ENCODE measurements around the gene PSME3IP1.

PSME3IP1 gene

GRCh38 chr16:57141822-57142631 lies 43.8 kb downstream of the PSME3IP1 start:
- Histone ChIP-seq H3K9me3 (replicated peaks in 1 of 11) (no peaks in the 10 kb centered on the region), H3K27me3 (no peaks in the 10 kb centered on the region), H4K20me1 (no peaks in the 10 kb centered on the region; a peak in 1 of 22 replicates), H3K9ac (peak overlapping the region in 9 of 11 experiments; percentile 43 to 72 (median 62); a peak in 17 of 22 replicates), H3K27ac (peak overlapping the region in 10 of 11 experiments; percentile 49 to 86 (median 80); a peak in 20 of 22 replicates), H3K4me2 (peak overlapping the region; percentile 86 to 98 (median 93)), H3K4me1 (peaks cover 99 to 100% (median 100%) of the 10 kb centered on the region in 10 experiments), H3K36me3 (peaks cover 0 to 19% (median 3%) of the 10 kb centered on the region in 11 experiments; a peak in 6 of 22 replicates), H3K4me3 (peak overlapping the region in 3 of 10 experiments; percentile 13 to 25 (median 22); a peak in 4 of 20 replicates)
- no peak for TF ChIP-seq Cebpa-rat (IDR thresholded peaks at IDR 0.05)

DNA sequence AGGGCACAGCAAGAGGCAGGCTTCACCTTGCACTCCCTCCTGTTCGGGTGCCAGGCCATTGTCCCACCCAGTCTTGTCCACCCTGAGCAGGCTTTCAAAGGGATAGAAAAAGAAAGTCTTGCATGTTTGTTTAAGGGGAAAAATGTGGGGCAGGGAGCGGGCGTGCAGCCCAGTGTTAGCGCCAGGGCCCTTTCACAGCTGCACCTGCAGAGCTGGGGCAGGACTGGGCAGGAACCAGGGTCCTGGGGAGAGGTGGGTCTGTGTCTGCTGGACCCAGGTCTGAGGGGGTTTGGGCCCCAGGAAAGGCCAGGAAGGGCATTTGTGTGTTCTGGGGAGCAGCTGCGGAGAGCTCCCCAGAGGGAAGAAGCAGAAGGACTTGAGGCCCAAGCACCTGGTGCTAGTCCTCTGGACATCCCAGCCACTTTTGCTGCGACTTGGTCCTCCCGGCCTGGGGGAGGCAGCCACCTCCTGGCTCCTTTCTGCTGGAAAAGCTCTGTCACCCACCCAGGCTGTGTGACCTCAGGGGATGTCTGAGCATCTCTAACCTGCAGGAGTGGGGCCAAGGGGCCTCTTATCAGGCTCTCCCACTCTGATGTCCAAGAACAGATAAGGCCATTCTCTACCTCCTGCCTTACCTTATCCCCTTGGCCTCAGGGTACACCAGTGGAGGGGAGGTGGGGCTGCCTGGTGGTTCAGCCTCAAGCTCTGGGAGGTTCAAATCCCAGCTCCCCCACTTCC lies 44.7 kb downstream of the PSME3IP1 start:
- peaks cover 0 to 16% (median 3%) of the 10 kb centered on the region in 11 experiments; a peak in 6 of 22 replicates for H3K36me3 ChIP-seq
- no peaks in the 10 kb centered on the region; a peak in 1 of 22 replicates for H4K20me1 ChIP-seq
- peaks cover 99 to 100% (median 100%) of the 10 kb centered on the region in 10 experiments for H3K4me1 ChIP-seq
- H3K9ac ChIP-seq = peak overlapping the region in 8 of 11 experiments; percentile 43 to 72 (median 64); a peak in 14 of 22 replicates
- TF ChIP-seq Cebpa-rat (IDR thresholded peaks at IDR 0.05) = no peak
- peak overlapping the region; percentile 86 to 98 (median 93) for H3K4me2 ChIP-seq
- H3K4me3 ChIP-seq = no peak overlapping the region; a peak in 2 of 20 replicates
- H3K9me3 ChIP-seq (replicated peaks in 1 of 11) = no peaks in the 10 kb centered on the region
- H3K27me3 ChIP-seq = no peaks in the 10 kb centered on the region
- peak overlapping the region in 10 of 11 experiments; percentile 0 to 86 (median 80); a peak in 18 of 22 replicates for H3K27ac ChIP-seq

DNA sequence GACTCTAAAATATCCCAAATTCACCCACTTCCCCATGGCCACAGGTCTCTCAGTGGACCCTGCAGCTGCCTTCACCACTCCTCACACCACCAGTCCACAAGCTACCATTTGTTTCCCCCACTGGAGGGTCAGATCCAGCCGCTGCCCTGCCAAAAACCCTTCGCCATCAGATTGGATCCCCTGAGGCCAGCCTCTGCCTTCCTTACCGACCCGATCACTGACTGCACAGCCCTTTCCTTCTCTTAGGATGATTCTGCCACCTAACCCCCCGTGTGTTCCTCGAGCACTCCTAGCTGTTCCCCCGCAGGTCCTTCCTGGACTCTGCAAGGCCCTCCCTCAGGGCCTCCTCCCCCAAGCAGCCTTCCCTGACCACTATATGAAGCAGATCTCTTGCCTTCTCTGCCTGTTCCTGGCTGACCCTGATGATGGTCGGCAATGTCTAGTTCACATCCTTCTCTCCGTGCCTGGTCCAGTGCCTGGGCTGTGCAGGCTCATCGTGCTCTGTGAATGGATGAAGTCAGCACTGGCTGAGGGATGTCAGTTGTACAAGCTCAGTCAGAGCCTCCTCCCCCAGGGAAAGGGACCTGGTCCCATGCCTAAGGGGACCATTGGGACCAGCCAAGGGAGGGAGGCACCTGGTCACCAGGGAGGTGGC lies 47.4 kb downstream of the PSME3IP1 start:
- Histone ChIP-seq H3K27ac (peak overlapping the region in 8 of 11 experiments; percentile 54 to 83 (median 66); a peak in 16 of 22 replicates), H3K4me2 (peak overlapping the region; percentile 64 to 98 (median 95)), H3K9me3 (replicated peaks in 1 of 11) (no peaks in the 10 kb centered on the region), H3K4me3 (no peak overlapping the region), H3K9ac (0 out of 22 replicates have a peak overlapping the region, but pooled peaks of 2 of the 11 experiments have one; percentile 7 to 35), H3K4me1 (peaks cover 98 to 100% (median 99%) of the 10 kb centered on the region in 10 experiments), H3K36me3 (peaks cover 0 to 13% (median 0%) of the 10 kb centered on the region in 11 experiments; a peak in 5 of 22 replicates), H3K27me3 (no peaks in the 10 kb centered on the region), H4K20me1 (peaks cover 0 to 8% (median 0%) of the 10 kb centered on the region in 11 experiments; a peak in 1 of 22 replicates)
- TF ChIP-seq Cebpa-rat (IDR thresholded peaks at IDR 0.05) = no peak

DNA sequence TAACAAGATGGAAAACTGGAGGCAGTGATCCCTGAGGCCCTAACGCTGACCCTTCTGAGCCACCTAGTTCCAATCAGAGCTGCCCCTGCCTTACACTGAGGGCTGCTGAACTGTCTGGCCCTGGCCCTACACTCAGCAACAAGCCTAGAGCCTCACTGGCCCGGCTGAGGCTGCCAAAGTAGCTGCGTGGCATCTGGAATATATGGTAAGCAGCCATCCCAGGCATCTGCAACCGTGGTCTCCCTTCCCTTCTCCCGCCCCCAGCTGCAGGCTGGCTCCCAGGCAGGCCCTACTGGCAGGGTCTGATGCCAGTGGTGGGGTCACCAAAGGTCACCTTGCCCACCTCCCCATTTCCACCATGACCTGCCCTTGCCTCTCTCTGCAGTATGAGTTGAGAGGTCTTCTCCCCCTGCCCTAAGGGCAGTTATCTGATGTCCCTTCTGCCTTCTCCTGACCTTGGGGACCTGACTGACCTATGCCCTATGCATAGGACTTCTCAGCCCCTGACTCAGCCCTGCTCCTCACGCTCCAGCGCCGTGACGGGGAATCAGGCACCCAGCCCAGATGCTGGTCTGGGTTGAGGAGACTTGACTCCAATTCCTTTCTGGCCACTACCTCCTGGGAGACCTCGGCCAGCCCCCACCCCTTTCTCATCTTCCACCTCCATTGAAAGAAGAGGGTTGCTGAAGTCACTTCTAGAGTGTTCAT lies 48.1 kb downstream of the PSME3IP1 start:
- no peak for TF ChIP-seq Cebpa-rat (IDR thresholded peaks at IDR 0.05)
- peaks cover 0 to 13% (median 0%) of the 10 kb centered on the region in 11 experiments; a peak in 5 of 22 replicates for H3K36me3 ChIP-seq
- peaks cover 0 to 8% (median 0%) of the 10 kb centered on the region in 11 experiments; a peak in 1 of 22 replicates for H4K20me1 ChIP-seq
- peaks cover 98 to 100% (median 99%) of the 10 kb centered on the region in 10 experiments for H3K4me1 ChIP-seq
- H3K27me3 ChIP-seq = no peaks in the 10 kb centered on the region
- no peaks in the 10 kb centered on the region for H3K9me3 ChIP-seq (replicated peaks in 1 of 11)
- peak overlapping the region in 5 of 11 experiments; percentile 8 to 46 (median 35); a peak in 6 of 22 replicates for H3K9ac ChIP-seq
- peak overlapping the region; percentile 64 to 98 (median 95) for H3K4me2 ChIP-seq
- peak overlapping the region in 9 of 11 experiments; percentile 14 to 83 (median 61); a peak in 17 of 22 replicates for H3K27ac ChIP-seq
- no peak overlapping the region for H3K4me3 ChIP-seq

- Histone ChIP-seq H3K4me3 (no peak overlapping the region), H3K4me2 (peak overlapping the region; percentile 64 to 98 (median 95)), H3K4me1 (peaks cover 98 to 100% (median 99%) of the 10 kb centered on the region in 10 experiments), H3K36me3 (peaks cover 0 to 13% (median 0%) of the 10 kb centered on the region in 11 experiments; a peak in 5 of 22 replicates), H4K20me1 (peaks cover 0 to 8% (median 0%) of the 10 kb centered on the region in 11 experiments; a peak in 1 of 22 replicates), H3K9ac (peak overlapping the region in 6 of 11 experiments; percentile 8 to 46 (median 28); a peak in 8 of 22 replicates), H3K27ac (peak overlapping the region in 9 of 11 experiments; percentile 14 to 83 (median 61); a peak in 17 of 22 replicates), H3K27me3 (no peaks in the 10 kb centered on the region), H3K9me3 (replicated peaks in 1 of 11) (no peaks in the 10 kb centered on the region)
- TF ChIP-seq Cebpa-rat (IDR thresholded peaks at IDR 0.05) = no peak
Observed at GRCh38 chr16:57137043-57137442, 48.8 kb downstream of the PSME3IP1 start.

- H4K20me1 ChIP-seq = peaks cover 0 to 8% (median 0%) of the 10 kb centered on the region in 11 experiments; a peak in 1 of 22 replicates
- peak overlapping the region in 6 of 11 experiments; percentile 4 to 65 (median 14); a peak in 5 of 22 replicates for H3K9ac ChIP-seq
- no peak for TF ChIP-seq Cebpa-rat (IDR thresholded peaks at IDR 0.05)
- peak overlapping the region; percentile 64 to 98 (median 87) for H3K4me2 ChIP-seq
- no peak overlapping the region for H3K4me3 ChIP-seq
- H3K4me1 ChIP-seq = peaks cover 90 to 100% (median 99%) of the 10 kb centered on the region in 10 experiments
- peaks cover 0 to 13% (median 0%) of the 10 kb centered on the region in 11 experiments; a peak in 6 of 22 replicates for H3K36me3 ChIP-seq
- H3K9me3 ChIP-seq (replicated peaks in 1 of 11) = no peaks in the 10 kb centered on the region
- no peaks in the 10 kb centered on the region for H3K27me3 ChIP-seq
- H3K27ac ChIP-seq = peak overlapping the region in 8 of 11 experiments; percentile 26 to 68 (median 50); a peak in 15 of 22 replicates
Observed at GRCh38 chr16:57134982-57135381, 50.9 kb downstream of the PSME3IP1 start.

- TF ChIP-seq Cebpa-rat (IDR thresholded peaks at IDR 0.05) = no peak
- Histone ChIP-seq H3K9ac (peak overlapping the region in 9 of 11 experiments; percentile 16 to 65 (median 51); a peak in 13 of 22 replicates), H3K4me2 (peak overlapping the region; percentile 64 to 98 (median 87)), H3K4me3 (no peak overlapping the region; a peak in 1 of 20 replicates), H3K27me3 (no peaks in the 10 kb centered on the region), H3K27ac (peak overlapping the region in 8 of 11 experiments; percentile 29 to 68 (median 52); a peak in 14 of 22 replicates), H3K4me1 (peaks cover 86 to 100% (median 98%) of the 10 kb centered on the region in 10 experiments), H4K20me1 (peaks cover 0 to 8% (median 0%) of the 10 kb centered on the region in 11 experiments; a peak in 1 of 22 replicates), H3K9me3 (replicated peaks in 1 of 11) (no peaks in the 10 kb centered on the region), H3K36me3 (peaks cover 0 to 13% (median 0%) of the 10 kb centered on the region in 11 experiments; a peak in 6 of 22 replicates)
Observed at GRCh38 chr16:57133886-57134285, 52.0 kb downstream of the PSME3IP1 start.
